ENCODE results near the gene CCDC71L. TPM values are rescaled to one million over a fixed set of nuclear protein-coding genes. Genes with fewer than 3 reads are reported as not detected.

Gene CCDC71L
- total and polyA plus RNA-seq, 8 donors = 1.3 to 92.7 (median 11.4) TPM

DNA sequence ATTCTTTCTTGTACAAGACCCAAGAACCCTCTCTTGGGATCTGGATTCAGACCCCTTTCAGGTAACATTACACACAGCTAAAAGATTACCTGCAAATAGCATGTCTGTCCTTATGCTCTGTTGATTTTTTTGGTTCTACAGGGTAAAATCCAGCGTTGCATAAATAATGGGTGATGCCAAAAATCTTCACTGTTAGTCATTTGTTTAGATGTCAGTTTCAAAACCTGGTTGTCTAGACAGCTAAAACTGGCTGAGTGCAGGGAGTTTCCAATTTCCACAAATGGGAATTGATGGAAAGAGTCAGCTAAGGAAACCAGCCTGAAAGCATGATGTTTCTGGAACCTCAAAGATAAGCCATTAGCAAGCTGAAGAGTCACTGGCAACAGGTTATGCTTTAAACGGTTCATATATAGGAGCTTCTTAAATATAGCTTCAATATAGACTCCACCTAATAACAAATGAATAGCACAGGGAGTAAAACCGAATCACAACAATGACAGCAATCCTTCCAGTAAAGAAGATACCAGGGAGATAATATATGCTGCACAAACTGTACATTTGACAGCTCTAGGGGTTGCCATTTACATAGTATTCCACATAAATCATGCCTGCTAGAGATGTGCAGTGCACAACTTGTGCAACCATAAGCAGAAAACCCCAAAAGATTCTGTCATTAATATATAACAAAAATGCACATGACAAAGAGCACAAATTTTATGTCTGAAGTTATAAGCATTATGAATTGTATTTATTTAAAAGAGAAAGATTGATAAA, 20.4 kb downstream of the CCDC71L start:
- Histone ChIP-seq H3K4me1 (no peaks in the 10 kb centered on the region), H3K36me3 (no peaks in the 10 kb centered on the region), H3K4me3 (no peak overlapping the region), H3K27me3 (no peaks in the 10 kb centered on the region), H3K27ac (no peak overlapping the region), H3K9me3 (peaks cover 0 to 4% (median 0%) of the 10 kb centered on the region in 4 donors)
- intact Hi-C loops (cut with DNase I; ENCODE audit: low total_unique reads) = no loop called here
- 62 to 79% (median 72%) methylated on average over 3 of the region's 3 CpGs for WGBS, 5 donors
- TF ChIP-seq, protein P1, sequence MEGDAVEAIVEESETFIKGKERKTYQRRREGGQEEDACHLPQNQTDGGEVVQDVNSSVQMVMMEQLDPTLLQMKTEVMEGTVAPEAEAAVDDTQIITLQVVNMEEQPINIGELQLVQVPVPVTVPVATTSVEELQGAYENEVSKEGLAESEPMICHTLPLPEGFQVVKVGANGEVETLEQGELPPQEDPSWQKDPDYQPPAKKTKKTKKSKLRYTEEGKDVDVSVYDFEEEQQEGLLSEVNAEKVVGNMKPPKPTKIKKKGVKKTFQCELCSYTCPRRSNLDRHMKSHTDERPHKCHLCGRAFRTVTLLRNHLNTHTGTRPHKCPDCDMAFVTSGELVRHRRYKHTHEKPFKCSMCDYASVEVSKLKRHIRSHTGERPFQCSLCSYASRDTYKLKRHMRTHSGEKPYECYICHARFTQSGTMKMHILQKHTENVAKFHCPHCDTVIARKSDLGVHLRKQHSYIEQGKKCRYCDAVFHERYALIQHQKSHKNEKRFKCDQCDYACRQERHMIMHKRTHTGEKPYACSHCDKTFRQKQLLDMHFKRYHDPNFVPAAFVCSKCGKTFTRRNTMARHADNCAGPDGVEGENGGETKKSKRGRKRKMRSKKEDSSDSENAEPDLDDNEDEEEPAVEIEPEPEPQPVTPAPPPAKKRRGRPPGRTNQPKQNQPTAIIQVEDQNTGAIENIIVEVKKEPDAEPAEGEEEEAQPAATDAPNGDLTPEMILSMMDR (IDR thresholded peaks at IDR 0.05) = no peak
- TF ChIP-seq POLR2A (IDR thresholded peaks at IDR 0.05) (no peak), POLR2AphosphoS5 (IDR thresholded peaks at IDR 0.05) (no peak), EP300 (IDR thresholded peaks at IDR 0.05) (no peak)
- no peak for DNase-seq

DNA sequence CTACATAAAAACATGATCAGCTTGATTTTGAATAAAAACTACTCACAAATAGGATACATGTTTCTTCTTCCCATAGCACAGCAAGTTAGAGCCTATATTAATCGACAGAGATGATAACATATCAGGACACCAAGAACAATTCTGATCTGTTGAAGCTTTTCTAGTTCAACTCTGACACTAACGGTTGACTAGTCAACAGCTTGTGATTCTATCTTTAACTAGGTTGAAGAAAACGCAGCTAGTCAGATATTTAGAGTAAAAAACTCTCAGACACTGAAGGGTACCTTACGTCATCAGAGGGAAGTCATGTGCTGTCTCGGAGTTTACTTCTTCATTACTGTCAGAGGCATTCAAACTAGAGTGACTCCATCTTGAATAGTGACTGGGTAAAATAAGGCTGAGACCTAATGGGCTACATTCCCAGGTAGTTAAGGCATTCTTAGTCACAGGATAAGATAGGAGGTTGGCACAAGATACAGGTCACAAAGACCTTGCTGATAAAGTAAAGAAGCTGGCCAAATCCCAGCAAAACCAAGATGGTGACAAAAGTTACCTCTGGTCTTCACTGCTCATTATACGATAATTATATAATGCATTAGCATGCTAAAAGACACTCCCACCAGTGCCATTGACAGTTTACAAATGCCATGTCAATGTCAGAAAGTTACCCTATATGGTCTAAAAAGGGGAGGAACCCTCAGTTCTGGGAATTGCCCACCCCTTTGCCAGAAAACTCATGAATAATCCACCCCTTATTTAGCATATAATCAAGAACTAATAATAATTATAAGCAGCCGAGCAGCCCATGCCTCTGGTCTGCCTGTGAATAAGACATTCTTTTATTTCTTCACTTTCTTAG, 21.3 kb downstream of the CCDC71L start:
- DNase-seq = no peak

DNA sequence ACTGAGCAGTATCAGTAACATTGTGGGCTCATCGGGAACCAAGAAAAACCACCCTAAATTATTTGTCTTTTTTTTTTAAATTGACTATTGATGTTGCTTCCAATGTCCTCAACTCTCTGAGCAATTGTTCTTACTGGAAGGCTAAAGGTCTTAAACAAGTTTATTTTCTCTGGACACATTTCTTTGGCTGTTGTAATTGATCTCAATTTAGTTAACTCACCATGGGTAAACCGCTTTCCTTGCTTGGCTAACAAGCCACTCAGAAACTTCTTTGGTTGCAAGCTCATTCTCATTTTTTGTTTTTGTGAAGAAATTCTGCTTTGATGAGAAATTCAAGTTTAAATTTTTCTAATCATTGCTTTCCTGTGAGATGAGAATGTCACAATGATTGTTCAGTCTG, 25.5 kb downstream of the CCDC71L start:
- Histone ChIP-seq H3K4me1 (no peaks in the 10 kb centered on the region), H3K9me3 (peaks cover 0 to 4% (median 0%) of the 10 kb centered on the region in 4 donors), H3K4me3 (no peak overlapping the region), H3K36me3 (no peaks in the 10 kb centered on the region), H3K27ac (no peak overlapping the region), H3K27me3 (no peaks in the 10 kb centered on the region)
- no peak for DNase-seq
- intact Hi-C loops (cut with DNase I; ENCODE audit: low total_unique reads) = no loop called here
- TF ChIP-seq POLR2A (IDR thresholded peaks at IDR 0.05) = no peak
- TF ChIP-seq, protein P1 (IDR thresholded peaks at IDR 0.05) = no peak
- TF ChIP-seq EP300 (IDR thresholded peaks at IDR 0.05) = no peak
- no peak for TF ChIP-seq POLR2AphosphoS5 (IDR thresholded peaks at IDR 0.05)
- 81 to 85% (median 82%) methylated on average over 2 of the region's 2 CpGs for WGBS, 5 donors

More for the DNA sequence above, 21.3 kb downstream of the CCDC71L start:
- no peak overlapping the region for H3K4me3 ChIP-seq
- intact Hi-C loops (cut with DNase I; ENCODE audit: low total_unique reads) = no loop called here
- H3K27me3 ChIP-seq = no peaks in the 10 kb centered on the region
- TF ChIP-seq, protein P1 (IDR thresholded peaks at IDR 0.05) = no peak
- no peak for TF ChIP-seq EP300 (IDR thresholded peaks at IDR 0.05)
- TF ChIP-seq POLR2A (IDR thresholded peaks at IDR 0.05) = no peak
- no peak for TF ChIP-seq POLR2AphosphoS5 (IDR thresholded peaks at IDR 0.05)
- no peak overlapping the region for H3K27ac ChIP-seq
- 70 to 86% (median 78%) methylated on average over 7 of the region's 7 CpGs for WGBS, 5 donors
- peaks cover 0 to 4% (median 0%) of the 10 kb centered on the region in 4 donors for H3K9me3 ChIP-seq
- no peaks in the 10 kb centered on the region for H3K4me1 ChIP-seq
- H3K36me3 ChIP-seq = no peaks in the 10 kb centered on the region

DNA sequence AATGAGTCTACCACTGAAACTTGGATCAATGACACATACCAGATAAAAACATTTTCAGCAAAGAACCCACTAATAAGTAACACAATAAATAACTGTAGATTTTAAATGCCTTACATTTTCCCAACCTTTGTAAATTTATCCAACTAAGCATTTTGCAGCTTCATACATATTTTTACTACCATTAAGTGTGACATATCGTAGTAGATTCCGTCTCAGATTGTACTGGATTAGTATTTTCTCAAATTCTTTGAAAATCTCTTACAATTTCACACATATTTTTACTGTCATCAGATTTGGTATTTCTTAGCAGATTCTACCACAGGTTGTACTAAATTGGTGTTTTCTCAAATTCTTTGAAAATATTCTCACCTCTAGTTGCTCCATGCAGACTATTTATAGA, 26.0 kb downstream of the CCDC71L start:
- Histone ChIP-seq H3K36me3 (no peaks in the 10 kb centered on the region), H3K4me3 (no peak overlapping the region), H3K9me3 (peaks cover 0 to 4% (median 0%) of the 10 kb centered on the region in 4 donors), H3K27me3 (no peaks in the 10 kb centered on the region), H3K4me1 (no peaks in the 10 kb centered on the region), H3K27ac (no peak overlapping the region)
- intact Hi-C loops (cut with DNase I; ENCODE audit: low total_unique reads) = no loop called here
- no peak for DNase-seq
- TF ChIP-seq POLR2AphosphoS5 (IDR thresholded peaks at IDR 0.05) (no peak), EP300 (IDR thresholded peaks at IDR 0.05) (no peak), POLR2A (IDR thresholded peaks at IDR 0.05) (no peak)
- TF ChIP-seq, protein P1 (IDR thresholded peaks at IDR 0.05) = no peak
- 66 to 93% (median 92%) methylated on average over 2 of the region's 2 CpGs for WGBS, 5 donors
